Stimulated activated CD4-positive, alpha-beta T cell treated with anti-CD3 and anti-CD28 coated beads, Interleukin-4, amount 100 ng/mL, for 1 hour (primary cell): Measurements from ENCODE around the gene EIF1AD.

ENCODE experiments used
- DNase-seq: peaks from one replicate; pipeline ENCODE4 v3.0.0-alpha.2; 2020

The EIF1AD gene

GRCh38 chr11:65997286-65997685 lies 4.7 kb downstream of the EIF1AD start:
- no peak for DNase-seq

GRCh38 chr11:65992056-65992455 lies 9.9 kb downstream of the EIF1AD start:
- no peak for DNase-seq

- DNase-seq: peak; percentile 81
Measured at GRCh38 chr11:65988791-65989592, 13.0 kb downstream of the EIF1AD start.

GRCh38 chr11:65987336-65987735 lies 14.6 kb downstream of the EIF1AD start:
- DNase-seq: no peak

- no peak for DNase-seq
Measured at GRCh38 chr11:65983589-65983987, 18.4 kb downstream of the EIF1AD start.

GRCh38 chr11:65982824-65983588 lies 19.0 kb downstream of the EIF1AD start:
- DNase-seq: no peak

- DNase-seq: no peak
Measured at GRCh38 chr11:65981972-65982823, 19.8 kb downstream of the EIF1AD start.

- no peak for DNase-seq
Measured at GRCh38 chr11:65981101-65981740, 20.7 kb downstream of the EIF1AD start.

GRCh38 chr11:65979261-65979759 lies 22.6 kb downstream of the EIF1AD start:
- no peak for DNase-seq

GRCh38 chr11:65978391-65979238 lies 23.3 kb downstream of the EIF1AD start:
- DNase-seq: no peak

- DNase-seq: no peak
Measured at GRCh38 chr11:65977621-65978390, 24.2 kb downstream of the EIF1AD start.

GRCh38 chr11:65976216-65977176 lies 25.5 kb downstream of the EIF1AD start:
- DNase-seq: no peak

- DNase-seq: no peak
Measured at GRCh38 chr11:65975771-65976170, 26.2 kb downstream of the EIF1AD start.

GRCh38 chr11:65973439-65974110 lies 28.4 kb downstream of the EIF1AD start:
- no peak for DNase-seq

GRCh38 chr11:65972116-65972515 lies 29.8 kb downstream of the EIF1AD start:
- DNase-seq: no peak

GRCh38 chr11:65968600-65969482 lies 33.1 kb downstream of the EIF1AD start:
- no peak for DNase-seq

- no peak for DNase-seq
Measured at GRCh38 chr11:65967329-65967934, 34.5 kb downstream of the EIF1AD start.
